ENCODE results near the gene ACTL7A.
"Not testable (repeated sequence)": the region's sequence is repeated elsewhere in the genome, so short reads cannot be mapped to it uniquely, and the experiment has no call there.

ACTL7A gene

GRCh38 chr9:108861997-108862396 lies at the start of gene ACTL7A:
ACTL7A (plus strand) TSS chr9:108862266; CDS start chr9:108862323, 57 bp downstream.
- no peak for DNase-seq (ENCODE audit: low read depth)
- no peak within 1 kb of the TSS for H3K4me3 ChIP-seq (ENCODE audit: low read depth, low read length)

GRCh38 chr9:108812396-108813025 lies 49.6 kb upstream of the ACTL7A start:
- H3K4me3 ChIP-seq (ENCODE audit: low read depth, low read length) = no peak overlapping the region
- DNase-seq (ENCODE audit: low read depth) = no peak

- no peak for DNase-seq (ENCODE audit: low read depth)
- no peak overlapping the region for H3K4me3 ChIP-seq (ENCODE audit: low read depth, low read length)
Measured at GRCh38 chr9:108813951-108814601, 48.0 kb upstream of the ACTL7A start.

GRCh38 chr9:108815156-108815555 lies 46.9 kb upstream of the ACTL7A start:
- H3K4me3 ChIP-seq (ENCODE audit: low read depth, low read length) = no peak overlapping the region
- no peak for DNase-seq (ENCODE audit: low read depth)

GRCh38 chr9:108816037-108816436 lies 46.0 kb upstream of the ACTL7A start:
- DNase-seq (ENCODE audit: low read depth) = no peak
- no peak overlapping the region for H3K4me3 ChIP-seq (ENCODE audit: low read depth, low read length)

- DNase-seq (ENCODE audit: low read depth) = no peak
Measured at GRCh38 chr9:108823829-108824228, 38.2 kb upstream of the ACTL7A start.

GRCh38 chr9:108830272-108830671 lies 31.8 kb upstream of the ACTL7A start:
- H3K4me3 ChIP-seq (ENCODE audit: low read depth, low read length) = no peak overlapping the region
- no peak for DNase-seq (ENCODE audit: low read depth)

More at GRCh38 chr9:108823829-108824228, 38.2 kb upstream of the ACTL7A start:
- no peak overlapping the region for H3K4me3 ChIP-seq (ENCODE audit: low read depth, low read length)

- no peak overlapping the region for H3K4me3 ChIP-seq (ENCODE audit: low read depth, low read length)
- no peak for DNase-seq (ENCODE audit: low read depth)
Measured at GRCh38 chr9:108831496-108832178, 30.4 kb upstream of the ACTL7A start.

- no peak overlapping the region for H3K4me3 ChIP-seq (ENCODE audit: low read depth, low read length)
- no peak for DNase-seq (ENCODE audit: low read depth)
Measured at GRCh38 chr9:108832179-108832500, 29.9 kb upstream of the ACTL7A start.

- no peak overlapping the region for H3K4me3 ChIP-seq (ENCODE audit: low read depth, low read length)
- DNase-seq (ENCODE audit: low read depth) = no peak
Measured at GRCh38 chr9:108834959-108835665, 27.0 kb upstream of the ACTL7A start.

GRCh38 chr9:108835831-108836230 lies 26.2 kb upstream of the ACTL7A start:
- no peak overlapping the region for H3K4me3 ChIP-seq (ENCODE audit: low read depth, low read length)
- DNase-seq (ENCODE audit: low read depth) = no peak

GRCh38 chr9:108836319-108836718 lies 25.7 kb upstream of the ACTL7A start:
- DNase-seq (ENCODE audit: low read depth) = no peak
- H3K4me3 ChIP-seq (ENCODE audit: low read depth, low read length) = no peak overlapping the region

- H3K4me3 ChIP-seq (ENCODE audit: low read depth, low read length) = no peak overlapping the region
- peak; percentile 23 for DNase-seq (ENCODE audit: low read depth)
Measured at GRCh38 chr9:108836781-108837180, 25.3 kb upstream of the ACTL7A start.

- no peak overlapping the region for H3K4me3 ChIP-seq (ENCODE audit: low read depth, low read length)
- no peak for DNase-seq (ENCODE audit: low read depth)
Measured at GRCh38 chr9:108837530-108837929, 24.5 kb upstream of the ACTL7A start.

- H3K4me3 ChIP-seq (ENCODE audit: low read depth, low read length) = no peak overlapping the region
- peak; percentile 56 for DNase-seq (ENCODE audit: low read depth)
Measured at GRCh38 chr9:108838017-108838416, 24.0 kb upstream of the ACTL7A start.

- H3K4me3 ChIP-seq (ENCODE audit: low read depth, low read length); DNase-seq (ENCODE audit: low read depth): not testable (repeated sequence)
Measured at GRCh38 chr9:108839561-108839960, 22.5 kb upstream of the ACTL7A start.

GRCh38 chr9:108842610-108843295 lies 19.3 kb upstream of the ACTL7A start:
- no peak for DNase-seq (ENCODE audit: low read depth)
- no peak overlapping the region for H3K4me3 ChIP-seq (ENCODE audit: low read depth, low read length)

- DNase-seq (ENCODE audit: low read depth) = no peak
- no peak overlapping the region for H3K4me3 ChIP-seq (ENCODE audit: low read depth, low read length)
Measured at GRCh38 chr9:108844391-108844790, 17.7 kb upstream of the ACTL7A start.

GRCh38 chr9:108844856-108845255 lies 17.2 kb upstream of the ACTL7A start:
- DNase-seq (ENCODE audit: low read depth) = no peak
- no peak overlapping the region for H3K4me3 ChIP-seq (ENCODE audit: low read depth, low read length)

- no peak for DNase-seq (ENCODE audit: low read depth)
- H3K4me3 ChIP-seq (ENCODE audit: low read depth, low read length) = no peak overlapping the region
Measured at GRCh38 chr9:108845507-108845906, 16.6 kb upstream of the ACTL7A start.

Data from skeletal muscle cell (primary cell).